GM12878 (cell line): ENCODE measurements around the gene TMUB1. TPM values are rescaled to one million over a fixed set of nuclear protein-coding genes. Genes with fewer than 3 reads are reported as not detected.

Source experiments
- ATAC-seq: fragments of 200-7000 bp; cut with Tn5 transposase; 3 replicates; pipeline ENCODE4 v1.9.1; 2020; ENCODE audit warnings: mild to moderate bottlenecking, moderate library complexity
- BruUV-seq: library from RNA; stranded (reverse); fragments of 400-500 nt; replicated peaks from 2 replicates; lab custom pipeline; 2021; lab: Mats Ljungman, UMichigan
- CTCF ChIA-PET: fragments of 300-600 bp; sonication (Branson Sonifier 250); formaldehyde crosslinking; extraction: SDS; loops from one replicate; lab custom pipeline; 2021; ENCODE audit warnings: inconsistent platforms; lab: Yijun Ruan, JAX
- POLR2A ChIA-PET: fragments of 350-600 bp; formaldehyde crosslinking; extraction: SDS; loops from one replicate; lab custom pipeline; 2021; ENCODE audit warnings: inconsistent platforms; lab: Charles Lee
- RAD21 ChIA-PET: fragments of 300-600 bp; sonication (Branson Sonifier 250); formaldehyde crosslinking; loops from one replicate; lab custom pipeline; 2023; ENCODE audit warnings: antibody characterized with exemption; ENCODE audit not compliant: unreplicated experiment; lab: Charles Lee
- SMC1A ChIA-PET: fragments of 300-600 bp; sonication (Branson Sonifier 250); formaldehyde crosslinking; loops from one replicate; lab custom pipeline; 2023; ENCODE audit not compliant: unreplicated experiment, uncharacterized antibody; lab: Charles Lee
- DNase-seq: peaks from one replicate; pipeline ENCODE4 v3.0.0-alpha.2; 2011; ENCODE audit warnings: low read depth, low spot score
- FAIRE-seq: peaks from 3 replicates; lab custom pipeline; 2011; peaks lifted over from hg19 to GRCh38; lab: Jason Lieb, UNC
- H2AFZ ChIP-seq: 2 replicates; pipeline ENCODE4 v1.6.0; 2011; ENCODE audit warnings: low read depth, low read length, control low read depth; ENCODE audit not compliant: control insufficient read depth
- H3K27ac ChIP-seq: 2 replicates; pipeline ENCODE4 v1.5.1; 2011; ENCODE audit warnings: control low read depth; ENCODE audit not compliant: control insufficient read depth, insufficient read depth
- H3K27me3 ChIP-seq, 2 experiments: replicated peaks in 1 of 2; 2 replicates each; pipeline versions ENCODE4 v1.6.0 to v1.6.1; 2011; ENCODE audit warnings: low read length in 1 of 2; ENCODE audit not compliant: control insufficient read depth in 2 of 2, insufficient read depth in 2 of 2
- H3K36me3 ChIP-seq, 2 experiments: 2 replicates each; pipeline ENCODE4 v1.5.1; 2011; ENCODE audit warnings: low read length in 1 of 2; ENCODE audit not compliant: control insufficient read depth in 2 of 2, insufficient read depth in 2 of 2
- H3K4me1 ChIP-seq: 2 replicates; pipeline ENCODE4 v1.6.1; 2011; ENCODE audit warnings: mild to moderate bottlenecking, low read length, moderate library complexity, mixed read lengths; ENCODE audit not compliant: control insufficient read depth, insufficient read depth
- H3K4me2 ChIP-seq: 2 replicates; pipeline ENCODE4 v1.6.0; 2011; ENCODE audit warnings: control low read depth; ENCODE audit not compliant: control insufficient read depth, insufficient read depth
- H3K4me3 ChIP-seq: fragments of 200-600 bp; sonication (generic); 2 replicates; pipeline ENCODE4 v1.5.1; 2016
- H3K79me2 ChIP-seq: 2 replicates; pipeline ENCODE4 v1.6.0; 2011; ENCODE audit warnings: low read length; ENCODE audit not compliant: control insufficient read depth, insufficient read depth
- H3K9ac ChIP-seq: 2 replicates; pipeline ENCODE4 v1.8.0; 2011; ENCODE audit warnings: low read length, control low read depth, mixed read lengths; ENCODE audit not compliant: control insufficient read depth, insufficient read depth
- H3K9me3 ChIP-seq: replicated peaks from 3 replicates; pipeline ENCODE4 v1.5.1; 2011; ENCODE audit warnings: mild to moderate bottlenecking, low read length; ENCODE audit not compliant: control insufficient read depth, insufficient read depth
- H4K20me1 ChIP-seq: 2 replicates; pipeline ENCODE4 v1.6.0; 2011; ENCODE audit not compliant: control insufficient read depth, insufficient read depth
- ATF3 ChIP-seq: IDR thresholded peaks from 2 replicates; pipeline ENCODE4 v1.6.1; 2011; ENCODE audit warnings: low read depth, mild to moderate bottlenecking, low read length, moderate library complexity, borderline replicate concordance; ENCODE audit errors: extremely low read depth
- CBX3 ChIP-seq: fragments of 200-600 bp; sonication (generic); IDR thresholded peaks from 2 replicates; pipeline ENCODE4 v1.6.1; 2016; ENCODE audit warnings: low read depth, borderline replicate concordance
- E2F4 ChIP-seq: IDR thresholded peaks from 2 replicates; pipeline ENCODE4 v1.6.1; 2012; ENCODE audit warnings: low read depth, low read length, improper control_type of control experiment
- ESRRA ChIP-seq: IDR thresholded peaks from 2 replicates; pipeline ENCODE4 v1.6.1; 2012; ENCODE audit warnings: mild to moderate bottlenecking, low read length, improper control_type of control experiment
- FOXK2 ChIP-seq: fragments of 450-650 bp; IDR thresholded peaks from 2 replicates; pipeline ENCODE4 v1.6.1; 2017; ENCODE audit warnings: mild to moderate bottlenecking, moderate library complexity
- HDAC6 ChIP-seq: fragments of 200-600 bp; sonication (generic); IDR thresholded peaks from one replicate; pipeline ENCODE4 v1.8.0; 2017; ENCODE audit warnings: antibody characterized with exemption; ENCODE audit not compliant: unreplicated experiment
- IKZF1 ChIP-seq: fragments of 450-650 bp; conservative IDR thresholded peaks from 2 replicates; pipeline ENCODE4 v1.6.1; 2017; ENCODE audit warnings: antibody characterized with exemption, mild to moderate bottlenecking
- IRF3 ChIP-seq: fragments of 450-650 bp; IDR thresholded peaks from 2 replicates; pipeline ENCODE4 v1.6.1; 2014; ENCODE audit warnings: mild to moderate bottlenecking
- MLLT1 ChIP-seq: fragments of 450-650 bp; IDR thresholded peaks from 2 replicates; pipeline ENCODE4 v1.6.1; 2016; ENCODE audit warnings: mild to moderate bottlenecking
- PAX8 ChIP-seq: fragments of 450-650 bp; IDR thresholded peaks from 2 replicates; pipeline ENCODE4 v1.6.1; 2017; ENCODE audit warnings: mild to moderate bottlenecking, moderate library complexity
- PML ChIP-seq: IDR thresholded peaks from 2 replicates; pipeline ENCODE4 v1.6.1; 2012; ENCODE audit warnings: low read length, inconsistent platforms
- RAD51 ChIP-seq: fragments of 450-650 bp; IDR thresholded peaks from 2 replicates; pipeline ENCODE4 v1.6.1; 2016; ENCODE audit warnings: moderate library complexity, mild to moderate bottlenecking, inconsistent platforms
- RB1 ChIP-seq: fragments of 450-650 bp; formaldehyde crosslinking; IDR thresholded peaks from 2 replicates; pipeline ENCODE4 v1.6.1; 2017; ENCODE audit warnings: mild to moderate bottlenecking, borderline replicate concordance
- RBBP5 ChIP-seq: fragments of 200-600 bp; sonication (generic); conservative IDR thresholded peaks from 2 replicates; pipeline ENCODE4 v1.6.1; 2016
- RUNX3 ChIP-seq: IDR thresholded peaks from 2 replicates; pipeline ENCODE4 v1.6.1; 2012; ENCODE audit warnings: low read length, inconsistent platforms
- SRF ChIP-seq, 2 experiments: IDR thresholded peaks; 2 replicates each; pipeline ENCODE4 v1.6.1; 2011; ENCODE audit warnings: low read depth in 2 of 2, low read length in 2 of 2, mild to moderate bottlenecking in 1 of 2, moderate library complexity in 1 of 2
- SUPT20H ChIP-seq: IDR thresholded peaks from 2 replicates; pipeline ENCODE4 v1.6.1; 2011; ENCODE audit warnings: low read depth, mild to moderate bottlenecking, low read length, moderate library complexity, borderline replicate concordance; ENCODE audit not compliant: control insufficient read depth
- TAF1 ChIP-seq: IDR thresholded peaks from 2 replicates; pipeline ENCODE4 v1.6.1; 2011; ENCODE audit warnings: mild to moderate bottlenecking, low read depth, low read length, borderline replicate concordance
- TBL1XR1 ChIP-seq: IDR thresholded peaks from 2 replicates; pipeline ENCODE4 v1.6.1; 2012; ENCODE audit warnings: low read depth, low read length, improper control_type of control experiment
- ZNF384 ChIP-seq: IDR thresholded peaks from 2 replicates; pipeline ENCODE4 v1.6.1; 2012; ENCODE audit warnings: low read depth, mild to moderate bottlenecking, low read length, improper control_type of control experiment, borderline replicate concordance
- ZZZ3 ChIP-seq: IDR thresholded peaks from 2 replicates; pipeline ENCODE4 v1.6.1; 2011; ENCODE audit warnings: low read depth; ENCODE audit not compliant: control insufficient read depth, insufficient read length
- WGBS: methylation state at CpG from one replicate; pipeline ENCODE4 v1.1.6; 2016; ENCODE audit warnings: low lambda C conversion rate; ENCODE audit not compliant: insufficient replicate concordance, insufficient coverage; ENCODE audit errors: missing lambda C conversion rate; 5-methylcytosine and 5-hydroxymethylcytosine counted together
- in situ Hi-C: fragments of 300-500 bp; cut with MboI; formaldehyde crosslinking; loops from 9 replicates; pipeline ENCODE4 v1.14.3; 2018; ENCODE audit warnings: mixed read lengths
- intact Hi-C: fragments of 100-400 bp; cut with micrococcal nuclease; formaldehyde crosslinking; loops from one replicate; pipeline ENCODE4 v1.14.2; 2022; ENCODE audit not compliant: unreplicated experiment
- polyA plus RNA-seq, 11 experiments: library from polyadenylated mRNA; depleted of rRNA in 4 of 11; unstranded in 6 of 11; stranded (reverse) in 5 of 11; fragments of >200 nt; fragmentation: Nextera tagmentation in 4 of 11; fragmentation: Illumina TruSeq in 1 of 11; extraction: Ambion mirVana in 4 of 11; extraction: Trizol in 1 of 11; gene quantifications; 1 replicate in 1 of 11; 2 replicates in 10 of 11; pipeline versions ENCODE4 v1.2.1 to v1.2.3, GENCODE V29; 2011 to 2016; ENCODE audit warnings: inconsistent platforms in 2 of 11, missing spikeins in 2 of 11, low read depth in 1 of 11
- total RNA-seq, 4 experiments: library from RNA; depleted of rRNA in 3 of 4; stranded (reverse); fragments of >200 nt in 3 of 4; fragmentation: Illumina TruSeq in 1 of 4; extraction: Trizol in 1 of 4; gene quantifications; 2 replicates each; pipeline versions ENCODE4 v1.2.1 to v1.2.3, GENCODE V29; 2013 to 2021

Gene TMUB1
- total and polyA plus RNA-seq, 10 of the 15 experiments (the other 5 are each of a cell fraction or from before 2014, with no cell fraction given): 0.27 to 79.5 (median 41.3) TPM; not detected in 1

- TF ChIP-seq RBBP5 (no peak), PAX8 (no peak), CBX3 (no peak), IRF3 (no peak), TBL1XR1 (no peak), ZNF384 (no peak), PML (no peak), RAD51 (no peak)
Measured at GRCh38 chr7:151107882-151108281, 24.6 kb upstream of the TMUB1 start (continued).

GRCh38 chr7:151104411-151105235, 21.3 kb upstream of the TMUB1 start:
- no peak overlapping the region for H3K4me2 ChIP-seq
- ChIA-PET SMC1A (no interaction called here), CTCF (no interaction called here), RAD21 (interaction anchor here (1.2 kb wide), 1 partner anchor 76 kb away, joined by 3 read pairs; the partner anchor contains the start of gene ABCB8), POLR2A (no interaction called here)
- no peak overlapping the region for H3K9ac ChIP-seq
- no peak overlapping the region for H2AFZ ChIP-seq
- H3K79me2 ChIP-seq: peaks cover 5% of the 10 kb centered on the region
- DNase-seq (no peak), ATAC-seq (no peak), FAIRE-seq (no peak)
- intact Hi-C loops (no loop called here), in situ Hi-C loops (no loop called here)
- H3K27me3 ChIP-seq: no peaks in the 10 kb centered on the region
- TSS peak; percentile 55 for BruUV-seq
- H3K36me3 ChIP-seq: peaks cover 4 to 5% of the 10 kb centered on the region in 2 experiments; a peak in 2 of 4 replicates
- peaks cover 1% of the 10 kb centered on the region; the same call in 1 of the 2 replicates for H4K20me1 ChIP-seq
- H3K4me3 ChIP-seq: no peak overlapping the region
- H3K9me3 ChIP-seq: no peaks in the 10 kb centered on the region
- no peaks in the 10 kb centered on the region for H3K4me1 ChIP-seq
- WGBS: 84% methylated on average over 23 of the region's 23 CpGs
- H3K27ac ChIP-seq: no peak overlapping the region
- TF ChIP-seq ZZZ3 (no peak), ATF3 (no peak), RUNX3 (no peak), MLLT1 (no peak), SRF (IDR thresholded peaks at IDR 0.05; ENCODE audit: low read depth in 2 of 2, low read length in 2 of 2) (no peak), RB1 (no peak), IKZF1 (no peak), ESRRA (no peak), SUPT20H (no peak), E2F4 (no peak), TAF1 (no peak), FOXK2 (no peak), HDAC6 (no peak)
